ENCODE results near the gene FURIN.
"Not testable (repeated sequence)": the region's sequence is repeated elsewhere in the genome, so short reads cannot be mapped to it uniquely, and the experiment has no call there.

FURIN gene

DNA sequence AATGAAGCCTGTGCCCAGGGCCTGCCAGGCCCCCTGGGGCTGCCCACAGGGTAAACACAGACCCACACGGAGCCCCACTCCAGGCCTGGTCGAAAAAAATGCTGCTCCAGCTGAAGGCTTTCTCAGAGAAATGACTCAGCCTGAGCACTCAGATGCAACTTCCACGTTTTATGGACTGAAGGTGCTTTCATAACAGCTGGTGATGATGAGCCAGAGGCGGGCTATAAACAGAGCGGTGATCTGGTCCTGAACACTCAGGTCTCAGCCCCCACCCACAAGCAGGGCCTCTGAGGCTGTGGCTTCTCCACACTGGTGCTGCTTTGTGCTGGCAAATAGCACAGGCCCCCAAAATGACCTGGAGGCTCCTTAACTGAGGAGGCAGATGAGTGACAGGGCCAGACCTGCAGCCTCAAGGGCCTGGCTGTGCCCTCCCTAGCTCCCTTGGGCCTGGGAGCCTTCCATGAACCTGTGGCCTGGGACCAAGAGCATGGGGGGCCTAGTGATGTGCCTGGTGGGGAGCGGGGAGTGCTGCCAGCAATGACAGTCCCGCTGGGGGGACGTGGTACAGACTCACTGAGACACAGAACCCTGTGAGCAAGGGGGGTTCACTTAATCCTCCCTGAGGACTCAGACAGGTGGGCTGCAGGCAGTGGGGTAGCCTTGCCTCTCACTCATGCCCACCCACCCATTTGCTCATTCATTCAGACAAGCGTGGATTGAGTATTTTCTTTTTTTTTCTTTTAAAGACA, 23.0 kb upstream of the FURIN start:
- no peak for DNase-seq

DNA sequence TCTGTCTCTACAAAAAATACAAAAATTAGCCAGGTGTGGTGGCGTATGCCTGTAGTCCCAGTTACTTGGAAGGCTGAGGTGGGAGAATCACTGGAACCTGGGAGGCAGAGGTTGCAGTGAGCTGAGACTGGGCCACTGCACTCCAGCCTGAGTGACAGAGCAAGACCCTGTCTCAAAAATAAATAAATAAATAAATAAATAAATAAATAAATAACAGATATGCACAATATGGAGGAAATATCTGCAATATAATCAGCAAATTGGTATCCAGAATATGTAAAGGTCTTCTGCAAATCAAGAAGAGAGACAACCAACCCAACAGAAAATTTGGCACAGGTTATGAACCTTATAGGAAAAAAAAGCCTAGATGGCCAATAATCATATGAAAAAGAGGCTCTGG, 19.0 kb upstream of the FURIN start:
- not testable (repeated sequence) for DNase-seq

DNA sequence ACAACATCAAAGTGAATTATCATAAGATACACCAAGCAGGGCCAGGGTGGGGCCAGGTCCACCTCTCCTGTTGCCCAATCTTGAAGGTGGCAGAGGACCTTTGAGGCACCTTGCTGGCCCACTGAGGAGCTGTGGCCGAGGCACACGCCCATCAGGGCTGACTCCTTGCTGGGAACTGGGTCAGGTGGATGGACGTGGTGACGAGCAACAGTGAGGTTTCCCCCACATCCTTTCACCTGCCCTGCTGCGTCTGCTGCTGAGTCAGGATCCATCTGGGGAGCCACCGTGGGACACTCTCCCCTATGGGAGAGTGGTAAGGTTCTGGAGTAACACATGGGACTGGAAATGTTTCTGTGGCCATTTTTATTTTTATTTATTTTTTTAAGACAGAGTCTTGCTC, 17.3 kb upstream of the FURIN start:
- peak; percentile 37 for DNase-seq

DNA sequence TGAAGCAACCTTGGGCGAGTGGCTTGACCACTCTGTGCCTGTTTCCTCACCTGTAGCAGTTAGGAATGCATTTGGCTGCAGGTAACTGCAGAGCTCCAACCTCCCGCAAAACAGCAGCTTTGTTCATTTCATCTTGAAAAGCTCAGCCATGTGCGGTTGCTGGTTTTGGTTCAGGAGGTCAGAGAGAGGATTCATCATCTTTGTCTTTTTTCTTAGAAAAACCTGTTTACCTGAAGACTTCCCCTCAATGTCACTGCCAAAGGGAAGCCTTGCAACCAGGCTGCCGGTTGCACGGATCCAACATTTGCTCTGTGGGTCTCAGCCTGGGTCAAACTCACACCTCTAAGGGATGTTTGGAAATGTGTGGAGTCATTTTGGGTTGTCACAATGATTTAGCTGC, 16.4 kb upstream of the FURIN start:
- no peak for DNase-seq

DNA sequence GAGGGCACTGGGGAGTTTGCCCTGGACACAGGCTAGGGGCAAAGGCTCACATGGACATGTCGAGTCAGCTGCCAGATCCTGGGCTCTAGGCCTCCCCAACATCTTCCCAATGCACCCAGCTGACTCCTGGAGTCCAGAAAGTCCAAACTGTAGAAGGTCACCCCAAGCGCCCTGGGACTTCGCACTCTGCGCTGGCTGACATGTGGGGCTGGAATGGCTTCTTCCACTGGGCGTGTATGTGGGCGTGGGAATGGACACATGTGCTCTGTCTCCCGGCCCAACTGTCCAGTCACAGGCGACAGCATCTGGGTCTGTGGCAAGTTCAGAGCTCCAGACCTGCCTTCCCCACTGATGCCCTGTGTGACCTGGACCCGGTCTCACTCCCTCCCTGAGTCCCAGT, 13.2 kb upstream of the FURIN start:
- DNase-seq: no peak

DNA sequence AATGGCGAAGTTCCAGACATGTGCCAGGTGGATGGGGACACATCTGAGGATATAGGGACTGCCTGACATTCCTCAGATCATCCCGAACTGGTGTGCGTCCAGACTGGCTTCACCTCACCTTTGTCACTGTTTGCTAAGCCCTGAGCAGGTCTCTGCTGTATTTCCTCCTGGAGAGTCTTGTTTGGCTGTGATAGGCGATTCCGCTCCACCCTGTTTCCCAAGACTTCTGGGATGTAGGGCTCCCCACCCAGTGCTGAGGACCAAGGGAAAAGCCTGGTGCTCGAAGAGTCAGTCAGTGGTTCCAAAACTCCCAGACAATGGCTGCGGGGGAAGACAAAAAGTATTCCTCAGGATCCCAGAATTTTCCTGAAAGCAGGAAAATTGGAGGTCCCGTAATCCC, 11.1 kb upstream of the FURIN start:
- DNase-seq: no peak

DNA sequence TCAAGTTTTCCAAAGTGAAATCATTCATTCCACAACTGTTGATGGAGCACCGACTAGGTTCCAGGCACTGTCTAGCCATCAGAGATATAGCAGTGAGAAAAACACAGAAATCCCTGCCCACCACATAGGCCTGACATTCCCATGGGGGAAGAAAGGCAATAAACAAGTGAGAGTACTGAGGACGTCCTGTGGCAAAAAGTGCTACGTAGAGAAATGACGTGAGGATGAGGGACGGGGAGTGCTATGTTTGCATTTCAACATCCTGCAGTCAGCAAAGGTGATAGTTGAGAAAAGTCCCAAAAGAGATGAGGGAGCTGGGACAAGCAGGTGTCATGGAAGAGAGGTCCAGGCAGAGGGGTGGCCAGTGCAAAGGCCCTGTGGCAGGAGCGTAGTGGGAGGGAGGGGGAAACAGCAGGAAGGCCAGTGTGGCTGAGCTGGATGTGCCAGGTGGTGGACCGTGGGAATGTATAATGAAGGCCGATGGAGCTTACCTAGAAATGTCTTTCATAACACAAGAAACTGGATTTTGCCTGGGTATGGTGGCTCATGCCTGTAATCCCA, 10.4 kb upstream of the FURIN start:
- no peak for DNase-seq

DNA sequence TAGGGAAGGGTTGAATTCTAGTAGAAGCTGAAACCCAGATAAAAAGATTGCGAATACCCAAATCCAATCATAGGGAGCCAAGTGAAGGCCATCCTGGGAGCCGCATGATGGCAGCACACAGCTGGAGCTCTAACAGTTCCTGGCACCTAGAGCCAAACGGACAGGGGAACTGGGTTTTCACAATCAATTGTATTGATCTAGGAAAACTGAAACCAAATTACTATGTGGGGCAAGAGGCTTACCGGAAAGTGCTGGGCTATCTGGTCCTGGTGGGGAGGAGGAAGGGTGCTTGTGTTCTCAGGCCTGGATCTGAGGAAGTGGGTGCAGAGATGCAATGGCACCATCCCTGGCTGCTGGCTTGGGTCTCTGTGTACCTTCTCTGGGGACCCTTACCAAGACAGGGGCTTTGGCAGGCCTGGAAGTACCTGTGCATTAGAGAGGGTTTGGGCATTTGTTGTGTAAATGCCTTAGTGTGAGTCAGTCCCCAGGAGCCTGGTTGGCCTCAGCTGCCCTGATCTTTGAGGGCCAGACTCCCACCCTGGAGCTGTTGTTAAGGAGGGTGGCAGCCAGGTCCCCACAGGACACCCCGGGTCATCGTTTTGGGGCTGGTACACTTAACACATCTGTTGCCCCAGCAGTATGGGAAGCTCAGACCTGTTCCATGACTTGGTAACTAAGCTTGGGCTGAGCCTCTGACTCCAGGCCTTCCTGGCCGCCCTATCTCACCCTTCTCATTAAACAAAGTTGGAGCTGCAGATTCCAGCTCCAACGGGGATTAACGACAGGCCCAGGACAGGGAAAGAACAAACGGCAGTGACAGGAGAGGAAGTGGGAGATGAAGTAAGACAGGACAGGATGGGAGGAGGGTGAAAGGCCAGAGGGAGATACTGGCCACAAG, 8.9 kb upstream of the FURIN start:
- DNase-seq: no peak

DNA sequence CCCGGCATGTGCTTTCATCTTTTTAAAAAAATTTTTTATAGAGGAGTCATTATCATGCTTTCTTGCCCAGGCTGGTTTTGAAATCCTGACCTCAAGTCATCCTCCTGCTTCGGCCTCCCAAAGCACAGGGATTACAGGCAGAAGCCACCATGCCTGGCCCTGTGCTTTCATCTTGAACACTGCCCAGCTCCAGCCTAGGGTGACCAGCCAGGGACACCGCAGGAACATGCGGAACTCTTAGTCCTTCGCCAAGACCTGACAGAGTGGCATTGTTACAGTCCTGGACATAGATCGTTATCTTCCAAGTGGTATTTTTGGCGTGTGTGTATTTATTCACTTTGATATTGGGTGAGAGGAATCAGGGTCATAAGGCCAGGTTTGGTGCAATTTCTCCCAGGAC, 7.9 kb upstream of the FURIN start:
- no peak for DNase-seq

DNA sequence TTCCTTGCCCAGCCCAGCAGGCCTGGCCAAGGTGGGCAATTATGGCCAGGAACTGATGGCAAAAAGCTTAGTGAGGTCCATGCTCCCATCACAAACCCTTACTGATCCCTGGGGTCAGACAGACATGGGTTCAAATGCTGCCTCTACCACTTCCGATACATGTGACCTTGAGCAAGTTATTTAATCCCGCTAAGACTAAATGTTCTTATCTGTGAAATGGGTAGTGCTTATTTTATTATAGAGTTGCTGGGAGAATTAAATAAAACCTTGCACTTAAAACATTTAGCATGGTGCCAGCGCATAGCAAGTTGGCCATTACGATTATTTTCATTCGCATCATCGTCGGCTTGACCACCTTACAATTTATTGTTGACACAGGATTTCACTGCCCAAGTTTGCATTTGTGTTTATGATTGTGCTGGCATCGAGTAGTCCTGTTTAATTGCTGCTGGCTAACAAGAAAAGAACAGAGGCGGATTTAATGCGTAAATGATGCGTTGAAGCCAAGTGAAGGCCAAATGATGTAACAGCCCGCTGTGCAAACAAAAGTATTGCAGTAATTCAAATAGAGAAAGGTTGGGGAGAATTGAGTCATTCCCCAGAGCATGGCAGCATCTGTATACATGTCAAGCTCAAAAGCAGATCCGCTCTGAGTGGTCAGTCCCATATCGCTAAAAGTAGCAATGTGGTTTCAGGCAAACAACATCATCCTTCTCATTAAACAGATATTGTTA, 7.3 kb upstream of the FURIN start:
- no peak for DNase-seq

DNA sequence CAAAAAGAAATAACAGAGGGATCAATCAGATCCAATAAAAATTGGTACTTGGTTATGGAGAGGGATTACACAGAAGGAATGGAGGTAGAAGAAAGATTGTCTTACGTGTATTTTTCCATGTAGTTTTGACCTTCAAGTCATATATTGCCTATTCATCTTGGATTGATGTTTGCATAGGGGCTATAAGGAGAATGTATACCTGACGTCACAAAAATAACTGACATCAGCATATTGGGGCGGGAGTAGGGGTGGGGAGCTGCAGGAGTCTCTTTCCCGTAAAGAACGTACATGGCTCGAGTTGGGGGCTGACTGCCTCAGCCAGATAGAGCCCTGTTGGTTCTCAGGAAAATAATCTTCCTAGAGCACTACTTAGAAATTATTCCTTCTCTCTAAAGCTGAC, 5.9 kb upstream of the FURIN start:
- no peak for DNase-seq

DNA sequence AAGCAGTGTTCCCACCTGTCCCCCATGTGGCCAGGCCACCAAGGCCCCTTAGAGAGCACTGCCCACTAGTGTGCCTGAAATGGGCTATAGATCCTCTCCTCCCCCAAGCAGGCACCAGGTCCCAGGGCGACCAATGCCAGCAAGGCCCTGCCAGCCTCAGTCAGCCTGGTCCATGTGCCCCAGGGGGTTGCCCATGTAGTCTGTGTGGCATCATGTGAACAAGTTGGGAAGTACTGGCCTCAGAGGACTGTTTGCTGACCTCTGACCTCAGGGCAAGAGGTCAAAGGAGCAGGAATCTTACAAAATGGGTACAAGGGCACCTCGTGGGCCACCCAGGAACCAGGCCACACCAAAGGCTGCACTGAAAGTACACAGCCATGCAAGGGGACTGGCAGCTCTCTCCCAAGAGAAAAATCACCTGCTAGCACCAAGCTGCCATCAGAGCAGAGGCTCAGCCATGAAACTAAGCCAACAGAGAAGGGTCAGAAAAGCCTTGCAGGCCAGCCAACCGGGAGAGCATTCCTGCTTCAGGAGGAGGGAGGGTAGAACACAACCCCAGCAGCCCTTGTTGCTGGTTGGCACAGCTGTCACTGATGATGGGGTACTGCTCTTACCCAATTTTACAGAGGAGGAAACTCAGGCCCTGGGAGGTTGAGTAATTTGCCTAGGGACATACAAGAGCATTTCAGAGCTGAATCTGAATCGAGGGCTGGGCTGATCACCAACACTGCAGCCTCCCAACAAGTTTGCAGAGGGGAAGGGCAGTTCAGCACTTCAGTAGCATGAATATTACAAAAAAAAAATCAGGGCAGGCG, 5.2 kb upstream of the FURIN start:
- DNase-seq: no peak

DNA sequence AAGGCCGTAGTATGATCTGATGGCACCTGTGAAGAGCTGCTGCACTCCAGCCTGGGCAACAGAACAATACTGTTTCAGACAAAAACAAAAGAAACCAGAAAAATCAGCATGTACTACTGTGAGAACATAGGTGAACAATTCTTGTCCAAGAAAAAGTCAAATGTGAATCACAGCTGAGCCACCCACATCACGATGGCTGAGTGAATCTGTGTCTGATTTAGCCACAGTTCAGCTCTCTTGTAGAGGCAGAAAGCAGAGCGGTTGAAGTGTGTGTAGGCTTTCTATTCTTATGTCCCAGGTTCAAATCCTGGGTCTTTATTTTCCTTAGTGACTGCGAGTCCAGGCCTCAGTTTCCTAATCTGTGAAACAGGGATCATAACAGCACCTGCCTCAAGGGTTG, 4.4 kb upstream of the FURIN start:
- no peak for DNase-seq

DNA sequence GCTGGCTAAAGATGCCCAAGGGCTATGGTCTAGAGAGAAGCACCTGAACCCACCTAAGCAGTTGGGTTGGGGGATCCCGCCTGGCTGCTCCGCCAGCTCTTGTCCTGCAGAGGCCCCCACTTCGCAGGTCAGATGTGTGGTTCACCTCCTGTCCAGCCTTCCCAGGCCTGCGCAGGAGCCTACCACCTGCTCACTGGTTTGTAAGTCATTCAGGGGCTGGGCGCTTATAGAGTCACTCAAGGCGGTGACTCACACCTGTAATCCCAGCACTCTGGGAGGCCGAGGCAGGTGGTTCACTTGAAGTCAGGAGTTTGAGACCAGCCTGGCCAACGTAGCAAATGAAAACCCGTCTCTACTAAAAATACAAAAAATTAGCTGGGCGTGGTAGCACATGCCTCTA, 3.9 kb upstream of the FURIN start:
- no peak for DNase-seq

DNA sequence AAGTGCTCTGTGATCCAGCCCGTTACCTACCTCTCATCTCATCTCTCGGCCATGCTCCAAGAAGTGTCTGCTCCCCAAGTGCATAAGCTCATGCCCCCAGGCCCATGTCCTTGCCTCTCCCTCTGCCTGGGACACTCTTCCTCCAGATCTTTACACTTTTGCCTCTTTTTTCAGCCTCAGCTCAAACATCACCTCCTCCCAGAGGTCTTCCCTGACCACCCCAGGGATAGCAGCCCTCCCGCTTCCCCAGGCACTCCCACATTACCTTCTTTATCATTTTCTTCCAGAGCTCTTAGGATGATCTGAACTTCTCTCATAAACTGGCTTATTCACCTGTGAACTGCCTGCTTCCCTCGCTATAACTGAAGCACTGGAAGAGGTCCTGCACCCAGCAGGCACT, 2.7 kb upstream of the FURIN start:
- no peak for DNase-seq

DNA sequence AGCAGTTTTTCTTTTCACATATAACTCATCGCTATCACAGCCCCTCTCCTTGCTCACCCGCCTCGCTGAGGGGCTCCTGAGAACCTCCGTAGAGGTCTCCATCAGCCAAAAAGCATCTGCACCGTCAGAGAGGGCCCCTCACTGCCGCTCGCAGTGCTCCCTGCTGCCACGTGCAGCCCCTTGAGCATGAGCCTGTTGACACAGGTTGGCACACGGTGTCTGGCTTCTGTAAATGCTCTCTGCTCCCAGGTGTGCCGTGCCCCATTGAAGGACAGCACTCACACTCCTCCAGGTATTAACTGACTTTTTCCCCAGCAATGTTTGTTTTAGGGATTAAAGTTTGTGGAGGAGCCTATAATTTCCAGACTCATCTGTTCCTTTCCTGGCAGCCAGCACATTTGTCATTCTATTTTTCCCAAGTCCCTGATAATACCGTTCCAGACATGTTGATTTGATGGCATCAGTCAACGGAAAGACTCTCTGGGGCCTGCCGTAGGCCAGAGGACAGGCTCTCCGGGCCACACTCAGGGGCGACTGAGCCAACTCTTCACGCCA, 2.1 kb upstream of the FURIN start:
- DNase-seq: no peak

DNA sequence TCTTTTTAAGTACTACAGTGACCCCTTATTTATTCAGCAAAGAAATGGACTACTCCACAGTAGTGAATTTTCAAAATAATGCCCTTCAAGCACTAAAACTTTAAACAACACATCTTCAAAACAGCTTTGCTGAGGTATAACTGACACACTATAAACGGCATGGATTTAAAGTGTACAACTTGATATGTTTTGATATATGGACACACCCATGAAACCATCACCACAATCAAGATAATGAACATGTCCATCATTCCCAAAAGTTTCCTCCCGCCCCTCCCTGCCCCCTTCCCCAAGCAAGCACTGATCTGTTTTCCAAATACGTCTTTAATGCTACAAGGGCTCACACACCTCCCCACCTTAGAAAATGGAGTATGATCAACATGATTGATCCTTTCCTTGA, 1.6 kb upstream of the FURIN start:
- DNase-seq: no peak

DNA sequence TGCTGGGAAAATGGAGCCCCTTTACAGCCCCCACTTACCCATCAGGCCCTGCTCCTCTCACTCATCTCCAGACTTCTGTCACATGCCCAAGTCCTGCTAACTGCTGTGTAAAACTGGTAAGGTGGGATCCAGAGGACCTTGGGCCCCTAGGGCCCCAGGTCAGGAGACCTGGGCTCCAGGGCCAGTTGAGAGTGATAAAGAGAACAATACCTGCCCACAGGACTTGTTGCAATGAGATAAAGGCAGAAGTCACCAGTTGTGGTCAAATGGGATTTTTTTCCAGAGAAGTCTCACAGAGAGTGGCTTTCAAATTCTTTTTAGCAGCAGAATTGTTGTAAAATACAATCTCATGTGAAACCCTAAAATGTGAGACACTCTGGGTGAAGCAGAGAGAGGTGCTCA, 753 bp downstream of the FURIN start:
- DNase-seq: no peak

DNA sequence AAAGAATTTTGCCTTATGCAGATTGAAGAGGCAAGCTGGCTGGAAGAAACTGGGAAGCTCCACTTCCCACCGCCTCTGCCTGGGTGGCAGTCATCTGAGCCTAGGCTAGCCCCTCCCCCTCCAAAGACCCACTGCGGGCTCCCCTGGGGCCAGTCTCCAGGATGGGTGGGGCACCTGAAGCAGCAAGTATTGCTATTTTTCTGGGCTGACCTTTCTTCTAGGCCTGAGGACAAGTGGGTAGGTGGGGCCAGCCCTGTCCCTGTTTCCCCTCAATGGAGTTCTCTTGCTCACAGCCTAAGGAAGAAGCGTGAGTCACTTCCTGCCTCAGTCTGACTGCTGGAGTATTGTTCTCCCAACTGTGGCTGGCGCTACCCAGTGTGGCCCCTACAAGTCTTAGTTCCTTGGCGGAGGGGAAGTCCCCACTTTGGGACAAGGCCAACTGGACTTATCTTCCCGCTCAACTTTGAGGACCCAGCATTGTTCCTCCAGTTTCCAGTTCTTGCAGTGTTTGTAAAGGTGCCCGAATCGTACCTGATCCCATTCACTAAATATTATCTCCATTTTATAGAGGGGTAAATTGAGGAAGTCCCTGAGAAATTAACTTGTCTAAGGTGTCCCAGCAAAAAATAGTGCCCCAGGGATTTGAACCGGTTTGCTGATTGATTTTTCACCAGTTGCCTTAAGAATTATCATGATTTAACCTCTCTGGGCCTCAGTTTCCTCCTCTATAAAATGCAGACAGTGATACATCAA, 1.4 kb downstream of the FURIN start:
- no peak for DNase-seq

DNA sequence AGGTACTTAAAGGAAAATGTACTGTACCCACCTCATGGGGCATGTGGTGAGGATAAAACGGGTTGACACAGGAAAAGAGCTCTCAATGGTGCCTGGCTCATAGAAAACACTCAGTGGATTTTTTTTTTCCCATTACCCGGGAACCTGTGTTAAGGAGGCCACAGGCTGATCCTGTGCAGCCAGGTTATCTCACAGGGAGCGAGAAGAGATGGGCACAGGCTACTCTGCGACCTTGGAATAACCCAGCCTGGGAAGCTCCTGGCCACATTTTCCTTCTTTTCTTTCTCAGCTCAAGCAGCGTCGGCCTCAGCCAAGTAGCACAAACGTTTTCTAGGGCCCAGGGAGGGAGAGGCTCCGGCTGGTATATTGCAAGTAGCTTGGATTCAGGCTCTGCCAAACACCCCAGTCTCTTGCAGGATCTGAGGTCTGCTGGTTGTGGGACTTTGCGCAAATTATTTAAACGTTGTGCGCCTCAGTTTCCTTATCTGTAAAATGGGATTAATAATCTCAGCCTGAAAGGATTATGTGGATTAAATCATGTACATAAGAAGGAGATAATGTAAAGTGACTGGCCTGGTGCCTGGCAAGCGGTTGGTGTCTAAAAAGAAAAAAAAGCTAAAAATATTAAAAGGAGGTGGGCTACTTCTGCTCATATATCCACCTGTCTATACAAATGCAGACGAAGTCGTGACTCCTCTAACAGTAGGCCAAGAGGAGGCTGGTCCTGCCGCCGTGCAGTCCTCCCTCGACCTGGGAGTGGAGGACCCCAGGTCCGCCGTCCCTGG, 2.2 kb downstream of the FURIN start:
- no peak for DNase-seq

Measured in T-helper 9 cell (primary cell).